Endothelial cell of umbilical vein (primary cell): ENCODE data around the gene MSRB2. TPM values are rescaled to one million over a fixed set of nuclear protein-coding genes. Genes with fewer than 3 reads are reported as not detected.

Experiments
- BruUV-seq: library from RNA; stranded (reverse); fragments of 400-500 nt; replicated peaks from 2 replicates; lab custom pipeline; 2021; lab: Mats Ljungman, UMichigan
- CTCF ChIA-PET: fragments of 300-600, 350-600 bp; sonication (Branson Sonifier 250); formaldehyde crosslinking; loops from one replicate; lab custom pipeline; 2021; ENCODE audit warnings: antibody characterized with exemption, inconsistent platforms; lab: Charles Lee
- POLR2A ChIA-PET: fragments of 300-600, 350-600 bp; sonication (Branson Sonifier 250); formaldehyde crosslinking; loops from one replicate; lab custom pipeline; 2021; ENCODE audit warnings: antibody characterized with exemption, inconsistent platforms; lab: Charles Lee
- DNase-seq: peaks from one replicate; pipeline ENCODE4 v3.0.0-alpha.2; 2011; ENCODE audit warnings: low read depth, low spot score
- FAIRE-seq: peaks from 2 replicates; lab custom pipeline; 2011; peaks lifted over from hg19 to GRCh38; lab: Jason Lieb, UNC
- H2AFZ ChIP-seq: 2 replicates; pipeline ENCODE4 v1.6.0; 2012; ENCODE audit warnings: low read depth, low read length, control low read depth, inconsistent platforms
- H3K27ac ChIP-seq: 2 replicates; pipeline ENCODE4 v1.5.1; 2011; ENCODE audit warnings: low read depth, mild to moderate bottlenecking, control low read depth, low read length, moderate library complexity; ENCODE audit not compliant: insufficient read depth
- H3K27me3 ChIP-seq, 2 experiments: 2 replicates each; pipeline versions ENCODE4 v1.6.0 to v1.6.1; 2011; ENCODE audit warnings: low read length in 2 of 2, mixed read lengths in 1 of 2; ENCODE audit not compliant: control insufficient read depth in 2 of 2, insufficient read depth in 2 of 2
- H3K36me3 ChIP-seq, 2 experiments: 2 replicates in 1 of 2; 3 replicates in 1 of 2; pipeline ENCODE4 v1.5.1; 2011; ENCODE audit warnings: low read length in 2 of 2, mild to moderate bottlenecking in 1 of 2, moderate library complexity in 1 of 2; ENCODE audit not compliant: control insufficient read depth in 2 of 2, insufficient read depth in 2 of 2; ENCODE audit errors: extremely low read depth in 1 of 2
- H3K4me1 ChIP-seq: 3 replicates; pipeline ENCODE4 v1.5.1; 2011; ENCODE audit warnings: mild to moderate bottlenecking, low read length; ENCODE audit not compliant: control insufficient read depth, insufficient read depth; ENCODE audit errors: extremely low read depth
- H3K4me2 ChIP-seq: 2 replicates; pipeline ENCODE4 v1.6.1; 2011; ENCODE audit warnings: low read length, control low read depth, mixed read lengths; ENCODE audit not compliant: insufficient read depth
- H3K4me3 ChIP-seq, 3 experiments: fragments of 200-600 bp in 1 of 3; sonication (generic), shearing (Covaris generic) in 1 of 3; replicated peaks in 1 of 3; 2 replicates each; pipeline ENCODE4 v1.5.1; 2011 to 2016; ENCODE audit warnings: control low read depth in 3 of 3, low read length in 3 of 3, mild to moderate bottlenecking in 2 of 3, inconsistent platforms in 1 of 3, low read depth in 1 of 3, moderate library complexity in 1 of 3; ENCODE audit not compliant: insufficient read depth in 1 of 3
- H3K79me2 ChIP-seq: 2 replicates; pipeline ENCODE4 v1.6.0; 2012; ENCODE audit warnings: low read length, inconsistent platforms; ENCODE audit not compliant: control insufficient read depth, insufficient read depth
- H3K9ac ChIP-seq: replicated peaks from 2 replicates; pipeline ENCODE3; 2011; ENCODE audit warnings: low read length, control low read depth; ENCODE audit not compliant: insufficient read depth; ENCODE audit errors: extremely low read depth
- H3K9me1 ChIP-seq: replicated peaks from 3 replicates; pipeline ENCODE4 v1.6.0; 2011; ENCODE audit warnings: mild to moderate bottlenecking, low read length; ENCODE audit not compliant: control insufficient read depth, insufficient read depth; ENCODE audit errors: extremely low read depth
- H3K9me3 ChIP-seq: replicated peaks from 2 replicates; pipeline ENCODE4 v1.5.1; 2012; ENCODE audit warnings: low read length, inconsistent platforms; ENCODE audit not compliant: control insufficient read depth, insufficient read depth
- H4K20me1 ChIP-seq: replicated peaks from 2 replicates; pipeline ENCODE3; 2011; ENCODE audit warnings: mild to moderate bottlenecking, low read length; ENCODE audit not compliant: control insufficient read depth, insufficient read depth; ENCODE audit errors: extremely low read depth
- EZH2 ChIP-seq: IDR thresholded peaks from 2 replicates; pipeline ENCODE4 v1.6.1; 2012; ENCODE audit warnings: borderline replicate concordance, low read depth, mild to moderate bottlenecking, moderate library complexity, low read length, inconsistent platforms; ENCODE audit not compliant: severe bottlenecking
- FOS ChIP-seq: IDR thresholded peaks from 2 replicates; pipeline ENCODE4 v1.6.1; 2011; ENCODE audit warnings: mild to moderate bottlenecking, low read length, moderate library complexity, borderline replicate concordance; ENCODE audit not compliant: insufficient read depth
- GATA2 ChIP-seq: IDR thresholded peaks from 2 replicates; pipeline ENCODE4 v1.7.0; 2011; ENCODE audit warnings: low read depth, mild to moderate bottlenecking, moderate library complexity, mixed read lengths, low read length; ENCODE audit not compliant: insufficient read length, insufficient read depth
- JUN ChIP-seq: IDR thresholded peaks from 2 replicates; pipeline ENCODE4 v1.6.1; 2011; ENCODE audit warnings: borderline replicate concordance, low read depth; ENCODE audit not compliant: insufficient read length, insufficient read depth
- MYC ChIP-seq: IDR thresholded peaks from one replicate; pipeline ENCODE4 v1.6.1; 2011; ENCODE audit warnings: mild to moderate bottlenecking, low read depth, low read length
- POLR2A ChIP-seq: IDR thresholded peaks from 2 replicates; pipeline ENCODE4 v1.6.1; 2012; ENCODE audit warnings: low read depth, mild to moderate bottlenecking, control low read depth, low read length
- POLR2AphosphoS5 ChIP-seq: IDR thresholded peaks from 2 replicates; pipeline ENCODE4 v1.6.1; 2012; ENCODE audit warnings: low read depth, mild to moderate bottlenecking, control low read depth, low read length, moderate library complexity; ENCODE audit not compliant: insufficient read depth
- dilution Hi-C: fragments of 300-500 bp; cut with MboI; formaldehyde crosslinking; loops from one replicate; pipeline ENCODE4 v1.15.0; 2019; ENCODE audit warnings: low sequenced_read_pairs; ENCODE audit not compliant: extremely low pct_ligation_motif_present
- intact Hi-C: fragments of 100-400 bp; cut with micrococcal nuclease; formaldehyde crosslinking; loops from one replicate; pipeline ENCODE4 v1.10.0; 2022
- polyA plus RNA-seq, 4 experiments: library from polyadenylated mRNA; depleted of rRNA in 3 of 4; stranded (reverse) in 3 of 4; unstranded in 1 of 4; fragments of >200 nt; gene quantifications; 2 replicates each; pipeline versions ENCODE4 v1.2.1 to v1.2.3, GENCODE V29; 2011 to 2012; ENCODE audit warnings: missing spikeins in 1 of 4
- total RNA-seq: library from RNA; stranded (reverse); gene quantifications from 2 replicates; pipeline ENCODE4 v1.2.3, GENCODE V29; 2021
- TF ChIP-seq, protein P1 (sequence below), 2 donors: IDR thresholded peaks; 1 replicate in 1 of 2; 2 replicates in 1 of 2; pipeline ENCODE4 v1.5.1; 2011; ENCODE audit warnings: low read length in 2 of 2, mild to moderate bottlenecking in 2 of 2, moderate library complexity in 2 of 2, control low read depth in 1 of 2, inconsistent platforms in 1 of 2, low read depth in 1 of 2; ENCODE audit not compliant: insufficient read depth in 1 of 2; ENCODE audit errors: extremely low read depth in 1 of 2
- TF ChIP-seq, protein P2 (sequence below): IDR thresholded peaks from 2 replicates; pipeline ENCODE4 v1.6.1; 2011; ENCODE audit not compliant: insufficient read depth, insufficient read length

The MSRB2 gene
- total and polyA plus RNA-seq, 2 donors (not counting 3 experiments of a cell fraction or from before 2014, with no cell fraction given) = 16.2 to 20.6 TPM

DNA sequence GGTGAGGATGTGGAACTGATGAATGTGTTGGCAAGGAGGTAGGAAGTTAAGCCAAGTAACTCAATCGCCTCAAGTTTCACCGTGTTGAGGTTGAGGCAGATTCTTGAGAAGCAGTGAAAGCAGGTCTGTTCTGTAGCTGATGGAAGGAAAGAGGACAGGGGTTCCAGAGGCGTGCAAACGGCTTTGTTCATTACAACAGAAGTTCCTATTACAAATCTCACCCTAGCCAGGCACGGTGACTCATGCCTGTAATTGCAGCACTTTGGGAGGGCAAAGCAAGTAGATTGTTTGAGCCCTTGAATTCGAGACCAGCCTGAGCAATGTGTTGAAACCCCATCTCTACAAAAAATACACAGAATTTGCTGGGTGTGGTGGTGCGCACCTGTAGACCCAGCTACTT lies 59.8 kb downstream of the MSRB2 start:
- ChIA-PET POLR2A (no interaction called here), CTCF (interaction anchor here (0.7 to 1.5 kb wide), 3 partner anchors 138 to 1039 kb away, joined by 3 to 4 read pairs (median 3); no protein-coding TSS in a partner anchor)
- Histone ChIP-seq H3K9ac (no peak overlapping the region), H4K20me1 (no peaks in the 10 kb centered on the region), H3K4me3 (no peak overlapping the region), H3K79me2 (no peaks in the 10 kb centered on the region), H3K36me3 (no peaks in the 10 kb centered on the region), H3K9me3 (no peaks in the 10 kb centered on the region), H3K9me1 (no peaks in the 10 kb centered on the region), H3K4me2 (no peak overlapping the region), H2AFZ (no peak overlapping the region), H3K4me1 (peaks cover 3% of the 10 kb centered on the region), H3K27ac (no peak overlapping the region), H3K27me3 (no peaks in the 10 kb centered on the region)
- no TSS peak for BruUV-seq
- TF ChIP-seq POLR2AphosphoS5 (no peak), JUN (no peak), GATA2 (no peak), MYC (no peak), EZH2 (no peak), FOS (no peak), POLR2A (no peak)
- TF ChIP-seq, protein P1, sequence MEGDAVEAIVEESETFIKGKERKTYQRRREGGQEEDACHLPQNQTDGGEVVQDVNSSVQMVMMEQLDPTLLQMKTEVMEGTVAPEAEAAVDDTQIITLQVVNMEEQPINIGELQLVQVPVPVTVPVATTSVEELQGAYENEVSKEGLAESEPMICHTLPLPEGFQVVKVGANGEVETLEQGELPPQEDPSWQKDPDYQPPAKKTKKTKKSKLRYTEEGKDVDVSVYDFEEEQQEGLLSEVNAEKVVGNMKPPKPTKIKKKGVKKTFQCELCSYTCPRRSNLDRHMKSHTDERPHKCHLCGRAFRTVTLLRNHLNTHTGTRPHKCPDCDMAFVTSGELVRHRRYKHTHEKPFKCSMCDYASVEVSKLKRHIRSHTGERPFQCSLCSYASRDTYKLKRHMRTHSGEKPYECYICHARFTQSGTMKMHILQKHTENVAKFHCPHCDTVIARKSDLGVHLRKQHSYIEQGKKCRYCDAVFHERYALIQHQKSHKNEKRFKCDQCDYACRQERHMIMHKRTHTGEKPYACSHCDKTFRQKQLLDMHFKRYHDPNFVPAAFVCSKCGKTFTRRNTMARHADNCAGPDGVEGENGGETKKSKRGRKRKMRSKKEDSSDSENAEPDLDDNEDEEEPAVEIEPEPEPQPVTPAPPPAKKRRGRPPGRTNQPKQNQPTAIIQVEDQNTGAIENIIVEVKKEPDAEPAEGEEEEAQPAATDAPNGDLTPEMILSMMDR (IDR thresholded peaks at IDR 0.05; ENCODE audit: extremely low read depth in 1 of 2, insufficient read depth in 1 of 2, low read depth in 1 of 2, low read length in 2 of 2) = no peak
- TF ChIP-seq, protein P2, sequence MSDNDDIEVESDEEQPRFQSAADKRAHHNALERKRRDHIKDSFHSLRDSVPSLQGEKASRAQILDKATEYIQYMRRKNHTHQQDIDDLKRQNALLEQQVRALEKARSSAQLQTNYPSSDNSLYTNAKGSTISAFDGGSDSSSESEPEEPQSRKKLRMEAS = no peak
- FAIRE-seq (no peak), DNase-seq (no peak)
- intact Hi-C loops = no loop called here
- dilution Hi-C loops = no loop called here
